ENCODE results near the gene MCTP2. TPM values are rescaled to one million over a fixed set of nuclear protein-coding genes. Genes with fewer than 3 reads are reported as not detected.

MCTP2 gene
- total RNA-seq, 1 donor from 2014 or later = 4.8 TPM

DNA sequence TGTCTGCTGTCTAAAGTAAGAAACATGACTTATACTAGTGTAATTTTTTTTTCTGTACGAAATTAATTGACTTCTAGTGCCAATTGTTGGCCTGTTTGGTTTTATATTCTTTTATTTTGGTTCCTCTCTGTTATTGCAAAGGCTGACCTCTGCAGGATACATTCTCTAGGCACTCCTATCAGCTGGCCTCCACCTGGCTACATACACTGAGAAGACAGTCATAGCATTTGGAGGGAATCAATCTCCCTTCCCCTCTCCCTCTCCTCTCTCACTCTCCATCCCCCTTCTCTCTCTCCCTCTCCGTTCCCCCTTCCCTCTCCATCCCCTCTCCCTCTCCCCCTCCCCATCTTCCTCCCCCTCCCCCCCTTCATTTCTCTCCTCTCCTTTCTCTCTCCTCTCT is 116.7 kb downstream of the MCTP2 start:
- no peak for DNase-seq (ENCODE audit: extremely low spot score, unreplicated experiment)
- Mint-ChIP-seq H3K4me1 (ENCODE audit: unreplicated experiment) (peaks cover 16% of the 10 kb centered on the region), H3K36me3 (peaks cover 5% of the 10 kb centered on the region), H3K4me3 (no peak overlapping the region), H3K27ac (no peak overlapping the region), H3K27me3 (no peaks in the 10 kb centered on the region), H3K9me3 (no peaks in the 10 kb centered on the region)
- TF ChIP-seq, protein P1, sequence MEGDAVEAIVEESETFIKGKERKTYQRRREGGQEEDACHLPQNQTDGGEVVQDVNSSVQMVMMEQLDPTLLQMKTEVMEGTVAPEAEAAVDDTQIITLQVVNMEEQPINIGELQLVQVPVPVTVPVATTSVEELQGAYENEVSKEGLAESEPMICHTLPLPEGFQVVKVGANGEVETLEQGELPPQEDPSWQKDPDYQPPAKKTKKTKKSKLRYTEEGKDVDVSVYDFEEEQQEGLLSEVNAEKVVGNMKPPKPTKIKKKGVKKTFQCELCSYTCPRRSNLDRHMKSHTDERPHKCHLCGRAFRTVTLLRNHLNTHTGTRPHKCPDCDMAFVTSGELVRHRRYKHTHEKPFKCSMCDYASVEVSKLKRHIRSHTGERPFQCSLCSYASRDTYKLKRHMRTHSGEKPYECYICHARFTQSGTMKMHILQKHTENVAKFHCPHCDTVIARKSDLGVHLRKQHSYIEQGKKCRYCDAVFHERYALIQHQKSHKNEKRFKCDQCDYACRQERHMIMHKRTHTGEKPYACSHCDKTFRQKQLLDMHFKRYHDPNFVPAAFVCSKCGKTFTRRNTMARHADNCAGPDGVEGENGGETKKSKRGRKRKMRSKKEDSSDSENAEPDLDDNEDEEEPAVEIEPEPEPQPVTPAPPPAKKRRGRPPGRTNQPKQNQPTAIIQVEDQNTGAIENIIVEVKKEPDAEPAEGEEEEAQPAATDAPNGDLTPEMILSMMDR (conservative IDR thresholded peaks at IDR 0.05) = no peak

DNA sequence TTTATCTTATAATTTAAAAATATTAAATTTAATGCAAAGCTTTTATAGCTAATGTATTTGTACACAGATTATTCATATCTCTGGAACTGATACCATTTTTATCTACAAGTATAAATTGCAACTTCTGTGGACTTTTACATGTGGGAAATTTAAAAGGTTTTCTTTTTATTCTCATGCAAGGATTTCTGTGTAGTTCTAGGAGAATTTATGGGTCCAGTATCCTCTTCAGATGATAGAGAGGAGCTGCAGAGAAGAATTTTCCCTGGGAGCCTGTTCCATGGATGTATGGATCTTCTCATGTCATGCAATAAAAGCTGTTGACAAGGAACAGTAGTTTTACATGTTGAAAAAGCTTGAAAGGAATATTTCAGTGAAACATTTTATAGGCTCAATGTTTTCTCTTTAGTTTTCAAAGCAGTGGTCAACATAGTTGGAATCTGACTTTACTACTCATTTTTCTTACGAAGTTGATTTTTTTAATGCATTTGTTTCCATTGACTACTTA is 119.7 kb downstream of the MCTP2 start:
- H3K36me3 Mint-ChIP-seq = peaks cover 5% of the 10 kb centered on the region
- H3K4me3 Mint-ChIP-seq = no peak overlapping the region
- no peak overlapping the region for H3K27ac Mint-ChIP-seq
- H3K4me1 Mint-ChIP-seq (ENCODE audit: unreplicated experiment) = peaks cover 21% of the 10 kb centered on the region
- H3K9me3 Mint-ChIP-seq = no peaks in the 10 kb centered on the region
- DNase-seq (ENCODE audit: extremely low spot score, unreplicated experiment) = no peak
- no peaks in the 10 kb centered on the region for H3K27me3 Mint-ChIP-seq
- TF ChIP-seq, protein P1 (conservative IDR thresholded peaks at IDR 0.05) = no peak

DNA sequence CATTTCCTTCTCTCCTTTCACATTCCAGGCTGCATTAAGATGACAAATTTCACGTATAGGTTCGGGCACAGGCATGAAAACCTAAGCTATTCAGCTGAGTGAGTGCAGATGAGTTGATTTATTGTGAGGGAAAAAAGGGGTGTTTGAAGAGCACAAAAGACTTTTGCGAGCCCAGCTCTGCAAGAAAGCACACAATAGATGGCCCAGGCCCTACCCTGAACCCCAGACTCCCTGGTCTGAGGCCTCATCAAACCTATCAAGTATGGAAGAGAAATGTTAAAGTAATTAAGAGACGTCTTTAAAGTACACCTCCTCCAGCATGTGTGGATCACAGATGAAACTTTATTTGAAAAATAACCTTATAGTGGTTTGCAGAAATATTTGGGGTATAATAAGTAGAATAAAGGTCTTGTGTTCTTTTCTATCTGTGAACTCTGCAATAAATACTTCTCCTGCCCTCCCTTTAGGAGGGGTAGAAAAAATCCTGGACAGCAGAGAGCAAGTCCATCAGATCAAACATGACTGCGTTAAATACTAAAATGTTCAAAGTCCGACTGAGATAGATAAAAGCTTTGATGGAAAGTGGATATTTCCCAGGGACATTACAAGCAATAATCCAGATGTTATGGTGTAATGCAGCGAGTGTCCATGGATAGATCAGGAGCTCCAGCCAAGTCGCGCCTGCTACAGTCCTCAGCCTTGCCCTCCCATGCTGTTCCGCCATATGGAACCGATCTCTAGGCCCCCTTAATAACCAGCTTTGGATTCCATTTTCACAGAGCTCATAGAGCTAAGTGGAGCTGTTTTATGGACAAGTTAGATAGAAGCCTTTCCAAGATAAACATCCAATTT is 121.5 kb downstream of the MCTP2 start:
- TF ChIP-seq, protein P1 (conservative IDR thresholded peaks at IDR 0.05) = no peak
- Mint-ChIP-seq H3K4me3 (no peak overlapping the region), H3K27me3 (no peaks in the 10 kb centered on the region), H3K9me3 (no peaks in the 10 kb centered on the region), H3K4me1 (ENCODE audit: unreplicated experiment) (peaks cover 21% of the 10 kb centered on the region), H3K36me3 (peaks cover 5% of the 10 kb centered on the region), H3K27ac (no peak overlapping the region)
- DNase-seq (ENCODE audit: extremely low spot score, unreplicated experiment) = no peak

DNA sequence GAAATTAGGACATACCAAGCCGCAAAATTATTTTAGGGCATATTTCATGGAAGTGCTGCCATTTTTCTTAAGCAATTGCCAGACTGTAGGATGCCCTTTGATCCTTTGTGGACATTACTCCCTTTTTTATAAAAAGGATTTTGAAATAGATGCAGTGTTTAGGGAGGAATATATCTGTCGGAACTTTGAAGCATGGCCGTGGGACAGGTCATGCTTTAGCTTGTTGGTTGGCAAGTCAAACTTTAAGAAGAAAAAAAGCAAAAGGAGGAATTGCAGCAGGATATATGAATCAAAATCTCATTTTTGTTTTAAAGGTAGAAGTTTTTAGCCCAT is 122.1 kb downstream of the MCTP2 start:
- no peak overlapping the region for H3K27ac Mint-ChIP-seq
- H3K4me3 Mint-ChIP-seq = no peak overlapping the region
- H3K36me3 Mint-ChIP-seq = peaks cover 5% of the 10 kb centered on the region
- DNase-seq (ENCODE audit: extremely low spot score, unreplicated experiment) = no peak
- TF ChIP-seq, protein P1 (conservative IDR thresholded peaks at IDR 0.05) = no peak
- H3K9me3 Mint-ChIP-seq = no peaks in the 10 kb centered on the region
- peaks cover 21% of the 10 kb centered on the region for H3K4me1 Mint-ChIP-seq (ENCODE audit: unreplicated experiment)
- H3K27me3 Mint-ChIP-seq = no peaks in the 10 kb centered on the region

DNA sequence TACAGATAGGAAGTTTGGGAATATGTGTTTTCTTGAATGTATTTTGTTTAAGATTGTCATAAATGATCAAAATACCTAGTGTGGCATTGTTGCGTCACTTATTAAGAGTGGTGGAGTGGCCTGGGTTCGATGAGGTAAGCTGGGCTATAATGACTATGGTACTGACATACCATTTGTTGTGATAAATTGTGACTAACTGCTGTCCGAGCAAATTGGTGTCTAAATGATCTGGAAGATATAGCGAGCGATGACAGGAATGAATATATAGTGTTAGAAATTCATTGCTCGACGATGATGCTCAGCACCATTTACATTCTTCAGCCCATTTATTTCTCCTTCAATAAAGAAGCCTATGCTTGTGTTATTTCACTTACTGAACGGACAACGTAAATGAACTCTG is 123.3 kb downstream of the MCTP2 start:
- TF ChIP-seq, protein P1 (conservative IDR thresholded peaks at IDR 0.05) = no peak
- no peaks in the 10 kb centered on the region for H3K9me3 Mint-ChIP-seq
- H3K4me1 Mint-ChIP-seq (ENCODE audit: unreplicated experiment) = peaks cover 21% of the 10 kb centered on the region
- H3K27ac Mint-ChIP-seq = no peak overlapping the region
- DNase-seq (ENCODE audit: extremely low spot score, unreplicated experiment) = no peak
- no peaks in the 10 kb centered on the region for H3K27me3 Mint-ChIP-seq
- no peak overlapping the region for H3K4me3 Mint-ChIP-seq
- no peaks in the 10 kb centered on the region for H3K36me3 Mint-ChIP-seq
